HFFc6 (cell line): ENCODE measurements around the gene MUL1. TPM values are rescaled to one million over a fixed set of nuclear protein-coding genes. Genes with fewer than 3 reads are reported as not detected.

ENCODE experiments used
- DNase-seq: peaks from one replicate; pipeline ENCODE4 v3.0.0-alpha.2; 2018
- H3K27ac Mint-ChIP-seq: 2 replicates; pipeline ENCODE4 v1.8.0; 2020; ENCODE audit warnings: mild to moderate bottlenecking, mixed read lengths
- H3K27me3 Mint-ChIP-seq: 2 replicates; pipeline ENCODE4 v1.8.0; 2021; ENCODE audit warnings: mild to moderate bottlenecking, moderate library complexity, mixed read lengths; ENCODE audit not compliant: insufficient read depth
- H3K36me3 Mint-ChIP-seq: 2 replicates; pipeline ENCODE4 v1.8.0; 2021; ENCODE audit warnings: low read depth, mixed read lengths
- H3K4me1 Mint-ChIP-seq: 2 replicates; pipeline ENCODE4 v1.8.0; 2020; ENCODE audit warnings: low read depth, mixed read lengths
- H3K4me3 Mint-ChIP-seq: 2 replicates; pipeline ENCODE4 v1.8.0; 2020; ENCODE audit warnings: mild to moderate bottlenecking, moderate library complexity, mixed read lengths
- H3K9me3 Mint-ChIP-seq: 2 replicates; pipeline ENCODE4 v1.8.0; 2020; ENCODE audit warnings: mild to moderate bottlenecking, mixed read lengths
- long read RNA-seq: library from polyadenylated mRNA; unstranded; transcript quantifications from one replicate; pipeline ENCODE4 v2.0.0, GENCODE V29; 2019
- total RNA-seq, 6 experiments: library from RNA; stranded (reverse); fragmentation: NEBNext Ultra II Directional; extraction: Animal tissue kit (Norgen Biotek cat#: 25700); gene quantifications; 2 replicates in 1 of 6; 3 replicates in 5 of 6; pipeline ENCODE4 v1.2.3, GENCODE V29; 2021
- TF ChIP-seq, protein P1 (sequence below): fragments of 200-600 bp; sonication (generic); IDR thresholded peaks from 2 replicates; pipeline ENCODE4 v1.5.0; 2021; ENCODE audit warnings: antibody characterized with exemption, mild to moderate bottlenecking

Gene MUL1, protein sequence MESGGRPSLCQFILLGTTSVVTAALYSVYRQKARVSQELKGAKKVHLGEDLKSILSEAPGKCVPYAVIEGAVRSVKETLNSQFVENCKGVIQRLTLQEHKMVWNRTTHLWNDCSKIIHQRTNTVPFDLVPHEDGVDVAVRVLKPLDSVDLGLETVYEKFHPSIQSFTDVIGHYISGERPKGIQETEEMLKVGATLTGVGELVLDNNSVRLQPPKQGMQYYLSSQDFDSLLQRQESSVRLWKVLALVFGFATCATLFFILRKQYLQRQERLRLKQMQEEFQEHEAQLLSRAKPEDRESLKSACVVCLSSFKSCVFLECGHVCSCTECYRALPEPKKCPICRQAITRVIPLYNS
- 10 to 100 TPM; 26.9 to 36.4 (median 27.8) TPM for total RNA-seq
- long read RNA-seq, transcript MUL1-201 (4 exons, 2,438 nt) = major isoform, 43 of 49 reads
- long read RNA-seq, partial matches to known transcripts = 0 of 49 reads
- long read RNA-seq, other reads (novel, unspliced or antisense) = 6 of 49 reads

DNA sequence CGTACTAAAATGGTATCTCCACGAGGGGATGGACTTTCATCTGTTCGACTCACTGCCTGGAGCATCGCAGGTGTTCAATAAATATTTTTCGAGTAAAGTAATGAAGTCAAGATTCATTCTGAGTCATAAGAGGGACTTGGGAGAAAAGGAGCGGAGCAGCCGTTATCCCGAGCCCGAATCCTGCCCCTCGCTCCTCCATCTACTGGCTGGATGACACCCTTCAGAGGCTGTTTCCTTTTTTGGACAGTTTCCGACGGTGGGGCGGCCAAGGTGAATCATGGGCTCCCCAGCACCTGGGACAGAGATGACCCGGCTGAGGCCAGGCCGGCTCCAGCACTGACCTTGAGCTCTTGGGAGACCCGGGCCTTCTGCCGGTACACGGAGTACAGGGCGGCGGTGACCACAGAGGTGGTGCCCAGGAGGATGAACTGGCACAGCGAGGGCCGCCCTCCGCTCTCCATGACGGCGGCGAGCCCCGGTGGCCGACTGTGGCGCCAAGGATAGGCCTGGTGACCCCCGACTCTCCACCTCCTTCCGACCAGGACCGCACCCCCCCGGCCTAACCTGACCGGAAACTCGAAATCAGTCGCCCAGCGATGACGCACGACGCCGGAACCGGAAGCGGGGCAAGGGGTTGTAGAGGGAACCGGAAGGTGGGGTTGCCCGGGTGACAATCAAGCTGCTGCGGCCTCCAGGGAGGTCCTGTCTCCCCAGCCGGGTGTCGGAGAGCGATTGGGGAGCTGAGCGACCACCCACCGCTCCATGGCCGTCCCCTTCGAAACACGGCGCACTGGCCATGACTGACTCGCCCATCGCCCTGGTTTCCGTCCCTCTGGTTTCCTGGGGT, at the start of gene MUL1:
Gene MUL1 (minus strand): TSS at position 588 of the 847 bp plus-strand sequence. CDS start 127 bp downstream, at position 461.
- Mint-ChIP-seq H3K36me3 (peaks cover 5% of the 10 kb centered on the region; the same call in 1 of the 2 replicates), H3K27me3 (peaks cover 7% of the 10 kb centered on the region), H3K9me3 (no peaks in the 10 kb centered on the region), H3K4me3 (peak within 1 kb of the TSS; percentile 95), H3K4me1 (peaks cover 17% of the 10 kb centered on the region), H3K27ac (peak within 1 kb of the TSS; percentile 76)
- TF ChIP-seq, protein P1, sequence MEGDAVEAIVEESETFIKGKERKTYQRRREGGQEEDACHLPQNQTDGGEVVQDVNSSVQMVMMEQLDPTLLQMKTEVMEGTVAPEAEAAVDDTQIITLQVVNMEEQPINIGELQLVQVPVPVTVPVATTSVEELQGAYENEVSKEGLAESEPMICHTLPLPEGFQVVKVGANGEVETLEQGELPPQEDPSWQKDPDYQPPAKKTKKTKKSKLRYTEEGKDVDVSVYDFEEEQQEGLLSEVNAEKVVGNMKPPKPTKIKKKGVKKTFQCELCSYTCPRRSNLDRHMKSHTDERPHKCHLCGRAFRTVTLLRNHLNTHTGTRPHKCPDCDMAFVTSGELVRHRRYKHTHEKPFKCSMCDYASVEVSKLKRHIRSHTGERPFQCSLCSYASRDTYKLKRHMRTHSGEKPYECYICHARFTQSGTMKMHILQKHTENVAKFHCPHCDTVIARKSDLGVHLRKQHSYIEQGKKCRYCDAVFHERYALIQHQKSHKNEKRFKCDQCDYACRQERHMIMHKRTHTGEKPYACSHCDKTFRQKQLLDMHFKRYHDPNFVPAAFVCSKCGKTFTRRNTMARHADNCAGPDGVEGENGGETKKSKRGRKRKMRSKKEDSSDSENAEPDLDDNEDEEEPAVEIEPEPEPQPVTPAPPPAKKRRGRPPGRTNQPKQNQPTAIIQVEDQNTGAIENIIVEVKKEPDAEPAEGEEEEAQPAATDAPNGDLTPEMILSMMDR = no peak
- DNase-seq = peak; percentile 83

DNA sequence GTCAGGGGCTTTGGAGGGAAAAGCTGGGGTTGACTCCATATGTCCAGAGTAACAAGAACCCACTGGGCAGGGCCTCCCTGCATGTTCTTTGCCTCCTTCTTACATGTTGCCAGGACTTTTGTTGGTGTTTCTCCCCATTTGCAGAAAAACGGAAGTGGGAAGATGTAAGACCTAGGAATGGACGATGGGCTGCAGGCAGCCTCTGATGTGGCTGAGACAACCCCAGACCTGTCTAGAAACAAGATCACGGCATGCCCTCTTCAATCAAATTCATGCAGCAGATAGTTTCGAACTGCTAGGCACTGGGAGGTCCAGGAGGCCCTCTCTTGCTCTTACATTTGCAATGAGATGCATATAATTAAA, 47.8 kb upstream of the MUL1 start:
- Mint-ChIP-seq H3K27ac (no peak overlapping the region), H3K9me3 (no peaks in the 10 kb centered on the region), H3K27me3 (peaks cover 46% of the 10 kb centered on the region), H3K4me1 (no peaks in the 10 kb centered on the region), H3K4me3 (no peak overlapping the region), H3K36me3 (no peaks in the 10 kb centered on the region)
- TF ChIP-seq, protein P1 = no peak
- DNase-seq = no peak

DNA sequence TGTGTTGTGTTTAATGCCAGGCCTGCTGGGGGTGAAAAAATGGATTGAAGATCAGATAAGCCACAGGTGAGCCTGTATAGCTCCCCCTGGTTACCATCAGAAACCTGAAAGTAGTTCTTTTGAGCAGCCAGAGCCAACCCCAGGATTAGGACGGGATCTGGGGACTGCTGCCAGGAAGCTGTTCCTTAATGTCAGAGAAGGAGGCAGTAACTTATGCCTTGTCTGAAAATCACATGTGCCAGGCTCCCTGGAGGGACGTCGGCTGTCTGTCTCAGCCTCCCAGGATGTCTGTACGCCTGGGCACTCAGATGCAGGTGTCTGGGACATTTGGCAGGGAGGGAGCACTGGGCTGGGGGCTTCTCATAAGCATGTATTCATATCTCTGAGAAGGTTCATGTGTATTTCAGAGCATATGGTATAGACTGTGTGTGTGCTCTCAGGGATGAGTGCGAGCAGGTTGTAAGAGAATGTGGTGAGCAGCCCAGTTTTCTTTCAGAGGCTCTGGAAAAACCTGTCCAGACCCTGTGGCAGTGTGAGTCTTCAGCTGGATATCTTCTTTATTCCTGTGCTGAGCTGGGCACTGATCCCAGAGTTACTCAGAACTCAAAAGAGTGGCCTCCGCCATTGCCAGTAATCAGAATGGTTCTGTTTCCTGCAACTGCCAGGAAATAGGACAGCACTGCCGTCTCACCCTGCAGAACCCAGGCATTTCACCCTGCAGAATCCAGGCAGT, 47.2 kb upstream of the MUL1 start:
- Mint-ChIP-seq H3K27me3 (peaks cover 43% of the 10 kb centered on the region), H3K4me3 (no peak overlapping the region), H3K27ac (no peak overlapping the region), H3K36me3 (no peaks in the 10 kb centered on the region), H3K9me3 (no peaks in the 10 kb centered on the region), H3K4me1 (no peaks in the 10 kb centered on the region)
- DNase-seq = no peak
- TF ChIP-seq, protein P1 = no peak

DNA sequence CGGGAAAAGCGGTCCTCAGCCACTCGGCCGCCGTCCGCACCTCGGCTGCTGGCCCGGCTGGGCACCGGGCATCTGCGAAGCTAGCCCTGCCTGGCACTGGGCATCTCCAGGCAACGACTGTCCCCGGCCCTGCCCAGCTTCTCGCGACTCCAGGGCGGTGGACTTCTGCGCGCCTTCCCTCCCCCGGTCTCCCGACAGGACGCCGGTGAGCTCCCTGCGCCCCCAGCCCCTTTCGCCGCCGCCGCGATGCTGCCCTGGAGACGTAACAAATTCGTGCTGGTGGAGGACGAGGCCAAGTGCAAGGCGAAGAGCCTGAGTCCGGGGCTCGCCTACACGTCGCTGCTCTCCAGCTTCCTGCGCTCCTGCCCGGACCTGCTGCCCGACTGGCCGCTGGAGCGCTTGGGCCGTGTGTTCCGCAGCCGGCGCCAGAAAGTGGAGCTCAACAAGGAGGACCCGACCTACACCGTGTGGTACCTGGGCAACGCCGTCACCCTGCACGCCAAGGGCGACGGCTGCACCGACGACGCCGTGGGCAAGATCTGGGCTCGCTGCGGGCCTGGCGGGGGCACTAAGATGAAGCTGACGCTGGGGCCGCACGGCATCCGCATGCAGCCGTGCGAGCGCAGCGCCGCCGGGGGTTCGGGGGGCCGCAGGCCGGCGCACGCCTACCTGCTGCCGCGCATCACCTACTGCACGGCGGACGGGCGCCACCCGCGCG, 44.9 kb upstream of the MUL1 start:
- TF ChIP-seq, protein P1 = no peak
- Mint-ChIP-seq H3K27ac (no peak overlapping the region), H3K36me3 (no peaks in the 10 kb centered on the region), H3K4me3 (no peak overlapping the region), H3K4me1 (no peaks in the 10 kb centered on the region), H3K9me3 (no peaks in the 10 kb centered on the region), H3K27me3 (peaks cover 49% of the 10 kb centered on the region)
- no peak for DNase-seq
